ENCODE results near the gene GALNT2. TPM values are rescaled to one million over a fixed set of nuclear protein-coding genes. Genes with fewer than 3 reads are reported as not detected.

The GALNT2 gene
- total and polyA plus RNA-seq, 2 of the 4 experiments (the other 2 are of a cell fraction): 50.4 to 189 TPM

DNA sequence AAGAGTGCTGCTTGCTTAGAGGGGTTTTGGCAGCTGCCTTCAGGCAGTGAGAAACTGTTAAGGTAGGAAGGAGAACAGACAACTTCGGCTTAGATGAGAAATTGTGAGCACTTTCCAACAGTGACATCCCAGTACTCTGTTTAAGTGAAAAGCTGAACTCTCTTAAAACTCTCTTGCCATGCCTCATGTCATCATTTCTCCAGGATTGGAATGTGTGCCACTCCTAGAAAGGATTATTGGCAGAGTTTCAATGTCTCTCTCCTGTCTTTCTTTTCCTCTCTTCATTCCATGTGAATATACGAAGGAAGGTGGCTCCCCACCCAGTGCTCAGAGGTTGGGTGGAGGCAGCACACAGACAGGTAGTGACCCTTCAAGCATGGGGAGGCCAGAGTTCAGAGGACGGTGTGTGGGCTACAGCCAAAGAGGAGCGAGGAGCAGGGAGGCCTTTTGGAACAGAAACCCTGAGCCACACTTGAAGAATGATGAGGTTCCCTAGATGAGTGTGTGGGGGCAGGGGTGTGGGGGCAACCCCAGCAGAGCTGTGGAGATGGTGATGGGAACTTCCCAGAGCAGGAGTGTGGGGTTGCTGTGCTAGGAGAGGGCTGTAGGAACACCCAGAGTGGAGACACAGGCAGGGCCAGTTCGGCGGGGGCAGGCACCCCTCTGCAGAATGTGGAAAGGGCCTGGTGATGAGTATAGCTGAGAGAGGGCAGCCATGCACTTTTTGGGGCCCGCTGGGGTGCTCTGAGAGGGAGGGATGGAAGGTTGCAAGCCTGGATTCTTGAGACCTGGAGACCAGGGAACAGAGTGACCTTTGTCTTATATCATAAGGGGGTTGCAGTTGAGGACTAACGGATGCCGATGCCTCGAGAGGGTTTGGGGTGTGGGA is 58.8 kb downstream of the GALNT2 start:
- Histone ChIP-seq H3K18ac (ENCODE audit: low read depth, low read length) (no peak overlapping the region), H2BK15ac (ENCODE audit: low read depth, low read length) (no peak overlapping the region), H3K23ac (ENCODE audit: low read depth, low read length) (no peak overlapping the region), H2AK5ac (ENCODE audit: low read depth, low read length) (0 out of 2 replicates have a peak overlapping the region, but pooled peaks have one; percentile 38), H3K4ac (ENCODE audit: low read depth, low read length) (no peak overlapping the region), H2BK20ac (ENCODE audit: low read depth, low read length) (no peak overlapping the region), H3K9me3 (ENCODE audit: control insufficient read depth, insufficient read depth, low read length) (no peaks in the 10 kb centered on the region), H3K14ac (replicated peaks; ENCODE audit: low read depth, low read length) (0 out of 2 replicates have a peak overlapping the region, but pooled peaks have one; percentile 2), H4K91ac (ENCODE audit: insufficient read depth, low read depth, low read length) (no peak overlapping the region), H3K4me3 (ENCODE audit: insufficient read depth, low read depth, low read length) (no peak overlapping the region), H2BK5ac (ENCODE audit: low read depth, low read length, poor library complexity, severe bottlenecking) (no peak overlapping the region), H2AFZ (replicated peaks; ENCODE audit: low read length, poor library complexity) (no peak overlapping the region), H3K9ac (ENCODE audit: low read depth, low read length) (no peak overlapping the region), H2BK120ac (ENCODE audit: low read depth, low read length) (no peak overlapping the region), H3K9me1 (ENCODE audit: insufficient read depth, low read length) (peaks cover 25% of the 10 kb centered on the region), H2AK9ac (replicated peaks; ENCODE audit: low read depth, low read length, poor library complexity) (peak overlapping the region; percentile 31), H3K56ac (ENCODE audit: extremely low read depth, insufficient read depth, low read length) (no peak overlapping the region; the same call in 1 of the 2 replicates), H4K5ac (ENCODE audit: low read depth, low read length) (no peak overlapping the region), H3K4me2 (ENCODE audit: low read depth, low read length) (0 out of 2 replicates have a peak overlapping the region, but pooled peaks have one; percentile 19), H3K36me3 (ENCODE audit: control insufficient read depth, insufficient read depth, low read length) (peaks cover 3% of the 10 kb centered on the region), H3K27ac (ENCODE audit: insufficient read depth, low read length) (no peak overlapping the region), H4K20me1 (ENCODE audit: insufficient read depth, low read length) (peaks cover 79% of the 10 kb centered on the region), H3K27me3 (ENCODE audit: control insufficient read depth, insufficient read depth, low read length) (no peaks in the 10 kb centered on the region), H4K8ac (ENCODE audit: low read depth in 2 of 2, low read length in 2 of 2) (peak overlapping the region in 1 of 2 experiments; percentile 33; a peak in 1 of 4 replicates), H3K79me1 (ENCODE audit: low read depth in 1 of 2, low read length in 2 of 2) (peaks cover 54 to 94% of the 10 kb centered on the region in 2 experiments), H3K4me1 (ENCODE audit: control insufficient read depth, insufficient read depth, low read length) (peaks cover 24% of the 10 kb centered on the region)
- dilution Hi-C loops (cut with HindIII; ENCODE audit: low sequenced_read_pairs, unreplicated experiment) (no loop called here), in situ Hi-C loops (cut with MboI; ENCODE audit: low sequenced_read_pairs) (no loop called here), intact Hi-C loops (cut with micrococcal nuclease) (no loop called here)
- 83% methylated on average over 4 of the region's 10 CpGs; no CpG with 5 or more reads in 1 of the 2 experiments for WGBS, 2 experiments (ENCODE audit: extremely low coverage in 2 of 2, insufficient read length in 1 of 2)
- no TSS peak for BruUV-seq (replicated peaks)
- TF ChIP-seq, protein P1, sequence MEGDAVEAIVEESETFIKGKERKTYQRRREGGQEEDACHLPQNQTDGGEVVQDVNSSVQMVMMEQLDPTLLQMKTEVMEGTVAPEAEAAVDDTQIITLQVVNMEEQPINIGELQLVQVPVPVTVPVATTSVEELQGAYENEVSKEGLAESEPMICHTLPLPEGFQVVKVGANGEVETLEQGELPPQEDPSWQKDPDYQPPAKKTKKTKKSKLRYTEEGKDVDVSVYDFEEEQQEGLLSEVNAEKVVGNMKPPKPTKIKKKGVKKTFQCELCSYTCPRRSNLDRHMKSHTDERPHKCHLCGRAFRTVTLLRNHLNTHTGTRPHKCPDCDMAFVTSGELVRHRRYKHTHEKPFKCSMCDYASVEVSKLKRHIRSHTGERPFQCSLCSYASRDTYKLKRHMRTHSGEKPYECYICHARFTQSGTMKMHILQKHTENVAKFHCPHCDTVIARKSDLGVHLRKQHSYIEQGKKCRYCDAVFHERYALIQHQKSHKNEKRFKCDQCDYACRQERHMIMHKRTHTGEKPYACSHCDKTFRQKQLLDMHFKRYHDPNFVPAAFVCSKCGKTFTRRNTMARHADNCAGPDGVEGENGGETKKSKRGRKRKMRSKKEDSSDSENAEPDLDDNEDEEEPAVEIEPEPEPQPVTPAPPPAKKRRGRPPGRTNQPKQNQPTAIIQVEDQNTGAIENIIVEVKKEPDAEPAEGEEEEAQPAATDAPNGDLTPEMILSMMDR (conservative IDR thresholded peaks at IDR 0.05; ENCODE audit: low read depth, low read length): no peak
- TF ChIP-seq RCOR1 (IDR thresholded peaks at IDR 0.05; ENCODE audit: insufficient replicate concordance, low read length) (no peak), MAFK (IDR thresholded peaks at IDR 0.05; ENCODE audit: low read depth, low read length) (no peak), CHD1 (IDR thresholded peaks at IDR 0.05; ENCODE audit: low read depth, low read length) (no peak), MXI1 (IDR thresholded peaks at IDR 0.05; ENCODE audit: borderline replicate concordance, low read depth, low read length) (no peak), RFX5 (IDR thresholded peaks at IDR 0.05; ENCODE audit: low read depth, low read length) (no peak), FOS (IDR thresholded peaks at IDR 0.05; ENCODE audit: low read depth, low read length) (no peak), POLR2A (IDR thresholded peaks at IDR 0.05; ENCODE audit: low read depth, low read length) (no peak)
- CTCF ChIA-PET: no interaction called here
- peak; percentile 29 for DNase-seq
- ATAC-seq (ENCODE audit: low read depth): peak; percentile 41
- POLR2A ChIA-PET (ENCODE audit: unreplicated experiment): interaction anchor here (0.6 kb wide), 1 partner anchor 1128 kb away, joined by 4 read pairs; no protein-coding TSS in a partner anchor

Data from IMR-90 (cell line).